ENCODE results near the gene ETS2. TPM values are rescaled to one million over a fixed set of nuclear protein-coding genes. Genes with fewer than 3 reads are reported as not detected.

Gene ETS2
- total and polyA plus RNA-seq, 2 of the 8 experiments (the other 6 are each of a cell fraction or from before 2014, with no cell fraction given), result 11.0 to 45.1 TPM

GRCh38 chr21:38840456-38841300 is 34.9 kb downstream of the ETS2 start:
- FAIRE-seq (no peak), DNase-seq (ENCODE audit: low read depth in 1 of 2, low spot score in 2 of 2) (no peak)
- H4K5ac ChIP-seq (ENCODE audit: insufficient read length, low read depth, low read length), result no peak overlapping the region
- H3K79me2 ChIP-seq (ENCODE audit: control insufficient read depth in 1 of 2, insufficient read depth in 2 of 2, low read length in 2 of 2), result no peaks in the 10 kb centered on the region
- H4K20me1 ChIP-seq (replicated peaks in 1 of 2; ENCODE audit: control insufficient read depth in 1 of 2, insufficient read depth in 2 of 2, low read length in 2 of 2), result no peaks in the 10 kb centered on the region
- H3K23ac ChIP-seq (ENCODE audit: insufficient read length), result no peak overlapping the region
- no peak overlapping the region for H2AFZ ChIP-seq (ENCODE audit: low read length)
- H3K79me1 ChIP-seq (ENCODE audit: low read depth, low read length), result no peaks in the 10 kb centered on the region
- H3K27ac ChIP-seq (ENCODE audit: low read depth, low read length), result no peak overlapping the region
- H3K36me3 ChIP-seq (ENCODE audit: control insufficient read depth in 2 of 4, insufficient read depth in 4 of 4, low read length in 3 of 4), result no peaks in the 10 kb centered on the region
- POLR2A ChIA-PET (ENCODE audit: partially characterized antibody), result no interaction called here
- no peak overlapping the region for H2BK120ac ChIP-seq (replicated peaks; ENCODE audit: low read depth, low read length)
- H3K4ac ChIP-seq (replicated peaks; ENCODE audit: insufficient read length, low read depth, low read length), result no peak overlapping the region
- H3K14ac ChIP-seq (ENCODE audit: insufficient read length), result no peak overlapping the region
- no peak overlapping the region for H3K4me3 ChIP-seq (ENCODE audit: extremely low read depth in 1 of 4, insufficient read depth in 2 of 4, low read depth in 3 of 4, low read length in 4 of 4)
- H2BK20ac ChIP-seq (ENCODE audit: low read length), result no peak overlapping the region
- H3K18ac ChIP-seq (ENCODE audit: extremely low read depth, low read length), result no peak overlapping the region
- no peak overlapping the region for H2AK5ac ChIP-seq (ENCODE audit: low read depth, low read length)
- CTCF ChIA-PET (ENCODE audit: partially characterized antibody), result no interaction called here
- no peak overlapping the region for H2BK12ac ChIP-seq (ENCODE audit: low read depth, low read length)
- H3K4me2 ChIP-seq (ENCODE audit: insufficient read depth in 1 of 2, low read depth in 2 of 2, low read length in 2 of 2), result no peak overlapping the region
- no peak overlapping the region for H3K9ac ChIP-seq (replicated peaks in 1 of 4; ENCODE audit: extremely low read depth in 1 of 4, low read depth in 3 of 4, low read length in 3 of 4)
- no peak overlapping the region for H2BK15ac ChIP-seq (ENCODE audit: low read length)
- no peaks in the 10 kb centered on the region for H3K4me1 ChIP-seq (replicated peaks in 1 of 4; ENCODE audit: control insufficient read depth in 3 of 4, insufficient read depth in 4 of 4, low read length in 3 of 4)
- no peak overlapping the region for H2BK5ac ChIP-seq (ENCODE audit: low read depth, low read length)
- no peak for TF ChIP-seq ASH2L (IDR thresholded peaks at IDR 0.05; ENCODE audit: low read length)
- TF ChIP-seq KDM5A (IDR thresholded peaks at IDR 0.05; ENCODE audit: low read length), result no peak
- TF ChIP-seq SIRT6 (IDR thresholded peaks at IDR 0.05; ENCODE audit: low read length), result no peak
- no peak for TF ChIP-seq E2F6 (IDR thresholded peaks at IDR 0.05)
- TF ChIP-seq GABPA (IDR thresholded peaks at IDR 0.05; ENCODE audit: borderline replicate concordance, insufficient read depth, low read length), result no peak
- TF ChIP-seq SRF (IDR thresholded peaks at IDR 0.05; ENCODE audit: low read depth, low read length), result no peak
- TF ChIP-seq CBX8 (IDR thresholded peaks at IDR 0.05; ENCODE audit: borderline replicate concordance, low read depth, low read length), result no peak
- TF ChIP-seq SUZ12 (IDR thresholded peaks at IDR 0.05; ENCODE audit: low read length), result no peak
- no peak for TF ChIP-seq KDM1A (IDR thresholded peaks at IDR 0.05; ENCODE audit: borderline replicate concordance, low read length)
- TF ChIP-seq EZH2 (IDR thresholded peaks at IDR 0.05; ENCODE audit: low read depth, low read length, severe bottlenecking), result no peak
- TF ChIP-seq TAF7 (optimal IDR thresholded peaks at IDR 0.05; ENCODE audit: borderline replicate concordance, low read depth, low read length), result no peak
- no peak for TF ChIP-seq GTF2F1 (IDR thresholded peaks at IDR 0.05; ENCODE audit: borderline replicate concordance, low read depth, low read length)
- no peak for TF ChIP-seq EGR1 (IDR thresholded peaks at IDR 0.05; ENCODE audit: borderline replicate concordance, low read depth, low read length)
- H3K27me3 ChIP-seq (replicated peaks in 1 of 4; ENCODE audit: control insufficient read depth in 3 of 4, extremely low read depth in 1 of 4, insufficient read depth in 3 of 4, low read length in 3 of 4), result no peaks in the 10 kb centered on the region
- H3K9me3 ChIP-seq (ENCODE audit: insufficient read depth in 2 of 2, low read depth in 1 of 2, low read length in 1 of 2), result no peaks in the 10 kb centered on the region; a peak in 1 of 4 replicates
- WGBS, 2 experiments (ENCODE audit: extremely low coverage in 1 of 2, insufficient coverage in 1 of 2, insufficient read length in 1 of 2, insufficient replicate concordance in 2 of 2, low coverage in 1 of 2, low lambda C conversion rate in 2 of 2, missing lambda C conversion rate in 1 of 2), result 91% methylated on average over 17 of the region's 17 CpGs; no CpG with 5 or more reads in 1 of the 2 experiments
- no peaks in the 10 kb centered on the region for H3K23me2 ChIP-seq (ENCODE audit: low read depth, low read length)
- H3K56ac ChIP-seq (replicated peaks; ENCODE audit: insufficient read length, low read depth, low read length), result no peak overlapping the region
- H4K8ac ChIP-seq (ENCODE audit: extremely low read depth, insufficient read depth, low read length), result no peak overlapping the region
- no peak overlapping the region for H4K91ac ChIP-seq (replicated peaks; ENCODE audit: insufficient read length, low read length)
